ENCODE measurements around the gene REV3L.
"Not testable (repeated sequence)": the region's sequence is repeated elsewhere in the genome, so short reads cannot be mapped to it uniquely, and the experiment has no call there.

REV3L gene

DNA sequence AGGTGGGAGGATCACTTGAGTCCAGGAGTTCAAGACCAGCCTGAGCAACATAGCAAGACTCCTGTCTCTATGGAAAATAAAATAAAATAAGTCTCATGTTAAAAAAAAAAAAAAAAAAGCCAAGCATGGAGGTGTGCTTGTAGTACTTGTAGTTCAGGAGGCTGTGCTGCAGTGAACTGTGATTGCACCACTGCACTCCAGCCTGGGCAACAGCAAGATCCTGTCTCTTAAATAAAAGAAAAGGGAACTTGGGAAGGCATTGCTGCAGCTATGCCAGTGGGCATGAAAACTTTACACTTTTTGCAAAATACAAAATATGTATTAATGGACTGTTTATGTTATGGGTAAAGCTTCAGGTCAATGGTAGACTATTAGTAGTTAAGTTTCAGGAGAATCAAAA, 37.5 kb upstream of the REV3L start:
- Histone ChIP-seq H3K79me2 (ENCODE audit: control insufficient read depth, insufficient read depth, low read length) (no peaks in the 10 kb centered on the region), H2BK120ac (ENCODE audit: low read depth, low read length) (no peak overlapping the region), H3K9ac (ENCODE audit: low read length) (no peak overlapping the region), H3K27ac (ENCODE audit: low read depth, low read length) (no peak overlapping the region), H3K79me1 (ENCODE audit: low read length) (no peaks in the 10 kb centered on the region), H3K27me3 (ENCODE audit: insufficient read depth, low read length, poor library complexity) (no peaks in the 10 kb centered on the region), H3K18ac (ENCODE audit: low read length) (no peak overlapping the region), H4K5ac (ENCODE audit: low read length) (no peak overlapping the region), H3K56ac (ENCODE audit: low read length) (no peak overlapping the region), H3K4me3 (ENCODE audit: low read length) (no peak overlapping the region), H2BK15ac (replicated peaks; ENCODE audit: low read depth) (no peak overlapping the region), H2BK5ac (ENCODE audit: low read length) (no peak overlapping the region), H3K4me2 (ENCODE audit: low read length) (no peak overlapping the region), H4K8ac (ENCODE audit: low read depth, low read length) (no peak overlapping the region), H2AK5ac (ENCODE audit: low read length) (no peak overlapping the region), H3K4ac (ENCODE audit: low read depth, low read length) (no peak overlapping the region), H3K23ac (ENCODE audit: low read length) (no peak overlapping the region), H3K36me3 (ENCODE audit: control insufficient read depth, insufficient read depth, low read length) (no peaks in the 10 kb centered on the region), H3K4me1 (ENCODE audit: control insufficient read depth, low read depth, low read length) (no peaks in the 10 kb centered on the region)
- no peak for DNase-seq

DNA sequence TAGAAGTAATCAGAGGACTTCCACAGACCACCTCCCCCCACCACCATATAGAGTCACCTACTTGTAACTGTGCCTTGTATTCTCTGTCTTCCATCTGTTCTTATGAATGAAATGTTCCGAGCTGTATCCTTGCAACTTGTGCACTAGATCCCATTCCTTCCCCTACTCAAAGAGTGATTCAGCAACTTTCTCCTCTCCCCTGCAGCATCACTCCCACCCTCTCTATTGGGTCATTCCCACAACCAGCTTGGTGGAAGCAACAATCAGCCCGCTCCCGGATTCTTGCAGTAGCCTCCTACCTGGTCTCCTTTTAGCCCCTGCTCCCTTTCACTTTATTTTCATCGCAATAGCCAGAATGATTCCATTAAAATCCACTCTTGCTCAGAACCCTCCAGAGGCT, 34.9 kb upstream of the REV3L start:
- H3K56ac ChIP-seq (ENCODE audit: low read length) = no peak overlapping the region
- no peak overlapping the region for H4K5ac ChIP-seq (ENCODE audit: low read length)
- no peak overlapping the region for H3K4me2 ChIP-seq (ENCODE audit: low read length)
- H3K4me1 ChIP-seq (ENCODE audit: control insufficient read depth, low read depth, low read length) = no peaks in the 10 kb centered on the region
- H3K4ac ChIP-seq (ENCODE audit: low read depth, low read length) = no peak overlapping the region
- H2BK120ac ChIP-seq (ENCODE audit: low read depth, low read length) = no peak overlapping the region
- H3K23ac ChIP-seq (ENCODE audit: low read length) = no peak overlapping the region
- peak; percentile 78 for DNase-seq
- no peak overlapping the region for H3K18ac ChIP-seq (ENCODE audit: low read length)
- H2BK15ac ChIP-seq (replicated peaks; ENCODE audit: low read depth) = no peak overlapping the region
- H3K4me3 ChIP-seq (ENCODE audit: low read length) = no peak overlapping the region
- H3K79me2 ChIP-seq (ENCODE audit: control insufficient read depth, insufficient read depth, low read length) = no peaks in the 10 kb centered on the region
- no peak overlapping the region for H2AK5ac ChIP-seq (ENCODE audit: low read length)
- no peak overlapping the region for H3K27ac ChIP-seq (ENCODE audit: low read depth, low read length)
- H4K8ac ChIP-seq (ENCODE audit: low read depth, low read length) = no peak overlapping the region
- no peaks in the 10 kb centered on the region for H3K36me3 ChIP-seq (ENCODE audit: control insufficient read depth, insufficient read depth, low read length)
- H3K79me1 ChIP-seq (ENCODE audit: low read length) = no peaks in the 10 kb centered on the region
- H3K27me3 ChIP-seq (ENCODE audit: insufficient read depth, low read length, poor library complexity) = no peaks in the 10 kb centered on the region
- no peak overlapping the region for H3K9ac ChIP-seq (ENCODE audit: low read length)
- H2BK5ac ChIP-seq (ENCODE audit: low read length) = no peak overlapping the region
- WGBS (ENCODE audit: extremely low coverage, insufficient coverage, low lambda C conversion rate) = no CpG with 5 or more reads among the region's 4 CpGs

DNA sequence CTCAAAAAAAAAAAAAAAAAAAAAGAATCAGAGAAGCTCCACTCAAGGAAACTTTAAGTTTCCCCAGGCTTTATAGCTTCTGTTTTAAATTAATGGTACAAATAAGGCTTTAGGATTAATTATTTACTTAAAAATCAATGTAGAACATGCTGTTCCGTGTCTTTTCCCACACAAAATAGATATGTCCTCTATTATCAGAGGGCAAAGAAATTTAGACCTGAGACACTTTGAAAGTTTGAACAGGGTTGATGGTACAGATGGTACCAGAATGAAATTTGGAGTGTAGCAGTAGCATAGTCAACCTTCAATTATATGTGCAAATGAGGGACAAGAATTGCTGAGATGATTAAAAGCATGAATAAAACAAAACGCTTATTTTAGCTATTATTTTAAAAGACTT, 32.2 kb upstream of the REV3L start:
- H2BK15ac ChIP-seq (replicated peaks; ENCODE audit: low read depth) = no peak overlapping the region
- H2BK5ac ChIP-seq (ENCODE audit: low read length) = no peak overlapping the region
- H3K79me1 ChIP-seq (ENCODE audit: low read length) = no peaks in the 10 kb centered on the region
- no peak overlapping the region for H2BK120ac ChIP-seq (ENCODE audit: low read depth, low read length)
- no peak overlapping the region for H2AK5ac ChIP-seq (ENCODE audit: low read length)
- DNase-seq = no peak
- H4K5ac ChIP-seq (ENCODE audit: low read length) = no peak overlapping the region
- no peak overlapping the region for H3K27ac ChIP-seq (ENCODE audit: low read depth, low read length)
- H3K4me3 ChIP-seq (ENCODE audit: low read length) = no peak overlapping the region
- H3K9ac ChIP-seq (ENCODE audit: low read length) = no peak overlapping the region
- no CpG with 5 or more reads among the region's 2 CpGs for WGBS (ENCODE audit: extremely low coverage, insufficient coverage, low lambda C conversion rate)
- H3K79me2 ChIP-seq (ENCODE audit: control insufficient read depth, insufficient read depth, low read length) = no peaks in the 10 kb centered on the region
- H3K23ac ChIP-seq (ENCODE audit: low read length) = no peak overlapping the region
- H3K36me3 ChIP-seq (ENCODE audit: control insufficient read depth, insufficient read depth, low read length) = no peaks in the 10 kb centered on the region
- no peak overlapping the region for H4K8ac ChIP-seq (ENCODE audit: low read depth, low read length)
- H3K27me3 ChIP-seq (ENCODE audit: insufficient read depth, low read length, poor library complexity) = no peaks in the 10 kb centered on the region
- no peak overlapping the region for H3K18ac ChIP-seq (ENCODE audit: low read length)
- no peak overlapping the region for H3K4ac ChIP-seq (ENCODE audit: low read depth, low read length)
- H3K56ac ChIP-seq (ENCODE audit: low read length) = no peak overlapping the region
- no peak overlapping the region for H3K4me2 ChIP-seq (ENCODE audit: low read length)
- no peaks in the 10 kb centered on the region for H3K4me1 ChIP-seq (ENCODE audit: control insufficient read depth, low read depth, low read length)

DNA sequence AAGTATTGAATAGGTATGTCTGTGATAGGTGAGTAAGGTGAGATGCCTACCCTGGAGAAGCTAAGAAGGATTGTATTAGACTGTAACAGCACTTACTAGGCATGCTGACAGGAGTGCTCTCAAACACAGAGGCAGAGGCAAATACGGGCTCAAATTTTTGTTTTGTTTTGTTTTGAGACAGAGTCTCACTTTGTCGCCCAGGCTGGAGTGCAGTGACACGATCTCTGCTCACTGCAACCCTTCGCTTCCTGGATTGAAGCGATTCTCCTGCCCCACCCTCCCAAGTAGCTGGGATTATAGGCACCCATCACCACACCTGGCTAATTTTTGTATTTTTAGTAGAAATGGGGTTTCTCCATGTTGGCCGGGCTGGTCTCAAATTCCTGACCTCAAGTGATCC, 31.5 kb upstream of the REV3L start:
- not testable (repeated sequence) for H2BK120ac ChIP-seq (ENCODE audit: low read depth, low read length); H3K23ac ChIP-seq (ENCODE audit: low read length); H4K5ac ChIP-seq (ENCODE audit: low read length); H3K4me3 ChIP-seq (ENCODE audit: low read length); H3K79me2 ChIP-seq (ENCODE audit: control insufficient read depth, insufficient read depth, low read length); H3K9ac ChIP-seq (ENCODE audit: low read length); H2BK15ac ChIP-seq (replicated peaks; ENCODE audit: low read depth); H3K4me1 ChIP-seq (ENCODE audit: control insufficient read depth, low read depth, low read length); H3K56ac ChIP-seq (ENCODE audit: low read length); H3K27ac ChIP-seq (ENCODE audit: low read depth, low read length); H2BK5ac ChIP-seq (ENCODE audit: low read length); DNase-seq; H3K4me2 ChIP-seq (ENCODE audit: low read length); H2AK5ac ChIP-seq (ENCODE audit: low read length); H3K4ac ChIP-seq (ENCODE audit: low read depth, low read length); H3K36me3 ChIP-seq (ENCODE audit: control insufficient read depth, insufficient read depth, low read length); H3K18ac ChIP-seq (ENCODE audit: low read length); H4K8ac ChIP-seq (ENCODE audit: low read depth, low read length); H3K79me1 ChIP-seq (ENCODE audit: low read length); H3K27me3 ChIP-seq (ENCODE audit: insufficient read depth, low read length, poor library complexity)
- WGBS (ENCODE audit: extremely low coverage, insufficient coverage, low lambda C conversion rate) = no CpG with 5 or more reads among the region's 6 CpGs

DNA sequence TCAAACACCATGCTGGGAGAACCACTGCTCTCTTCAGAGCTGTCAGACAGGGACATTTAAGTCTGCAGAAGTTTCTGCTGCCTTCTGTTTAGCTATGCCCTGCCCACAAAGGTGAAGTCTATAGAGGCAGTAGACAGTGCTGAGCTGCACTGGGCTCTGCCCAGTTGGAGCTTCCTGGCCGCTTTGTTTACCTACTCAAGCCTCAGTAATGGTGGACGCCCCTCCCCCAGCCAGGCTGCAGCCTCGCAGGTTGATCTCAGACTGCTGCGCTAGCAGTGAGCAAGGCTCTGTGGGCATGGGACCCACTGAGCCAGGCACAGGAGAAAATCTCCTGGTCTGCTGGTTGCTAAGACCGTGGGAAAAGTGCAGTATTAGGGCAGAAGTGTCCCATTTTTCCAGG, 24.2 kb upstream of the REV3L start:
- H3K56ac ChIP-seq (ENCODE audit: low read length); H3K4ac ChIP-seq (ENCODE audit: low read depth, low read length); H2BK120ac ChIP-seq (ENCODE audit: low read depth, low read length); H2BK15ac ChIP-seq (replicated peaks; ENCODE audit: low read depth); DNase-seq; H3K27me3 ChIP-seq (ENCODE audit: insufficient read depth, low read length, poor library complexity); H2BK5ac ChIP-seq (ENCODE audit: low read length); H3K79me1 ChIP-seq (ENCODE audit: low read length); H3K4me3 ChIP-seq (ENCODE audit: low read length); H3K4me2 ChIP-seq (ENCODE audit: low read length); H3K36me3 ChIP-seq (ENCODE audit: control insufficient read depth, insufficient read depth, low read length); H4K5ac ChIP-seq (ENCODE audit: low read length); H3K4me1 ChIP-seq (ENCODE audit: control insufficient read depth, low read depth, low read length); H2AK5ac ChIP-seq (ENCODE audit: low read length); H3K27ac ChIP-seq (ENCODE audit: low read depth, low read length); H4K8ac ChIP-seq (ENCODE audit: low read depth, low read length); H3K23ac ChIP-seq (ENCODE audit: low read length); H3K9ac ChIP-seq (ENCODE audit: low read length); H3K18ac ChIP-seq (ENCODE audit: low read length); H3K79me2 ChIP-seq (ENCODE audit: control insufficient read depth, insufficient read depth, low read length): not testable (repeated sequence)
- WGBS (ENCODE audit: extremely low coverage, insufficient coverage, low lambda C conversion rate) = no CpG with 5 or more reads among the region's 5 CpGs

DNA sequence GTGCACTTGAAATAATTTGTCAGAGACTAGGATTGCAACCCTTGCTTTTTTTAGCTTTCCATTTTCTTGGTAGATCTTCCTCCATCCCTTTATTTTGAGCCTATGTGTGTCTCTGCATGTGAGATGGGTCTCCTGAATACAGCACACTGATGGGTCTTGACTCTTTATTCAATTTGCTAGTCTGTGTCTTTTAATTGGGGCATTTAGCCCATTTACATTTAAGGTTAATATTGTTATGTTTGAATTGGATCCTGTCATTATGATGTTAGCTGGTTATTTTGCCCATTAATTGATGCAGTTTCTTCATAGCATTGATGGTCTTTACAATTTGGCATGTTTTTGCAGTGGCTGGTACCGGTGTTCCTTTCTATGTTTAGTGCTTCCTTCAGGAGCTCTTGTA, 22.5 kb upstream of the REV3L start:
- not testable (repeated sequence) for H3K4ac ChIP-seq (ENCODE audit: low read depth, low read length); H3K27me3 ChIP-seq (ENCODE audit: insufficient read depth, low read length, poor library complexity); H2BK15ac ChIP-seq (replicated peaks; ENCODE audit: low read depth); H3K56ac ChIP-seq (ENCODE audit: low read length); H3K79me2 ChIP-seq (ENCODE audit: control insufficient read depth, insufficient read depth, low read length); H3K4me2 ChIP-seq (ENCODE audit: low read length); H3K79me1 ChIP-seq (ENCODE audit: low read length); H3K36me3 ChIP-seq (ENCODE audit: control insufficient read depth, insufficient read depth, low read length); H3K27ac ChIP-seq (ENCODE audit: low read depth, low read length); H4K5ac ChIP-seq (ENCODE audit: low read length); H3K4me3 ChIP-seq (ENCODE audit: low read length); H4K8ac ChIP-seq (ENCODE audit: low read depth, low read length); H3K18ac ChIP-seq (ENCODE audit: low read length); H3K4me1 ChIP-seq (ENCODE audit: control insufficient read depth, low read depth, low read length); H3K23ac ChIP-seq (ENCODE audit: low read length); DNase-seq; H2AK5ac ChIP-seq (ENCODE audit: low read length); H2BK5ac ChIP-seq (ENCODE audit: low read length); H2BK120ac ChIP-seq (ENCODE audit: low read depth, low read length); H3K9ac ChIP-seq (ENCODE audit: low read length)
- WGBS (ENCODE audit: extremely low coverage, insufficient coverage, low lambda C conversion rate) = no CpG with 5 or more reads among the region's 1 CpG

Data from mesendoderm (in vitro differentiated cells).